ENCODE measurements around the gene SAMD1. TPM values are rescaled to one million over a fixed set of nuclear protein-coding genes. Genes with fewer than 3 reads are reported as not detected.

SAMD1 gene
- 26.1 TPM for total RNA-seq

DNA sequence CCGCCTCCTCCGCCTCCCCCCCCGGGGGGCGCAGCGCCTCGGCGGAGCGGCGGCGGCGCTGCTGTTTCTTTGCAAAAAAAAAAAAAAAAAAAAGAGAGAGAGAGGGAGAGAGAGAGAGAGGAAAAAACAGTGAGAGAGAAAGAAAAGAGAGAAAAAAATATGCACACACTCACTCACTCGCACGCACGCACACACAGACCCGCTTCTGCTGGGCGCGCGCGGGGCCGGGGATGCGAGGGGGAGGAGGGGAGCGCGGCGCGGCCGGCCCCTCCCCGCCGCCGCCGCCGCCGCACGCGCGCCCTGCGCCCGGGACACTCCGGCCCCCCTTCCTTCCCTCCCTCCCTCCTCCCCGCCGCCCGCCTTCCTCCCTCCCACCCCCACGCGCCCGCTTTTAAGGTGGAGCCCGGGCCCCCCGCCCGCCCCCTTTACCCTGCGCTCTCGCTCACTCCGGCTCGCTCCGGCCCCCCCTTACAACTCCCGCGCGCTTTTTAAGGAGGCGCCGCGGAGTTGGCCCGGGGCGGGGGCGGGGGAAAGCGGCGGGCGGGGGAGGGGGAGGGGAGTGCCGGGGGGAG lies at the start of gene SAMD1:
Gene SAMD1 (minus strand): TSS at position 243 of the 572 bp plus-strand sequence.

DNA sequence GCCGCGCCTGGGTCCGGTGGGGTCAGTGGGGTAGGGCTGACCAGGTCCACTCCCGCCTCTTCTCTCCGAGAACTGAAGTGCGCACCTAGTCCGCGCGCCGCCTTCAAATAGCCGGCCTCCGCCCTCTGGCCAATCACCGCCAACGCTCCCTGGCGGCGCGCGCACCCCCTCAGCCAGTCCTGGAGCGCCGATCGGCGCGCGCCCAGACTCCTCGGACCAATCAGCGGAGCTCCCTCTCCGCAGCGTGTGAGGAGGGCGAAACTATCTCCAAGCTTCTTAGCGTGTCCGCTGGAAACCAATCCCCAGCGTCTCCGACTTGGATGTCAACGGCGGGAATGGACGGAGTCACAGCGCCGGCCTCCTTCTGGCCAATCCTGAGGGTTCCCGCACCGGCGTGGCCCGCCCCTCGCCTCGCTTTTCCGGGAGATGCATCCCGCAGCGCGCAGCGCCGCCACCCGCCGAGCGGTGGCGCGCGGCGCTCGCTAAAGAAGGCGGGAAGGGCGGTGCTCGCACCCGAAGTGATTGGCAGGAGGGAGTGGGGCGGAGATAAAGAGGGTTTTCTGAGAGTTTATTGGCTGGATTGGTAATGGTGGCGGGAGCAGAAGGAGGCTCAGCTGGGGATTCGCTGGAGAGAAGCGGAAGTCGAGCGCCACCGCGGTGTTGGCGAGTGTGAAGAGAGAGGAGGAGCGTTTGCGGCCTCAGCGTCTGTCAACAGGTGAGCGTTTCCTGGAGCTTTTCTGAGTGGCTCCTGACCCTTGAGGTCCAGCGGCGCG lies 46.1 kb upstream of the SAMD1 start, which contains the start of gene ASF1B:
Gene ASF1B (minus strand): TSS at position 81 of the 773 bp plus-strand sequence. CDS start 133 bp downstream, outside the sequence.

DNA sequence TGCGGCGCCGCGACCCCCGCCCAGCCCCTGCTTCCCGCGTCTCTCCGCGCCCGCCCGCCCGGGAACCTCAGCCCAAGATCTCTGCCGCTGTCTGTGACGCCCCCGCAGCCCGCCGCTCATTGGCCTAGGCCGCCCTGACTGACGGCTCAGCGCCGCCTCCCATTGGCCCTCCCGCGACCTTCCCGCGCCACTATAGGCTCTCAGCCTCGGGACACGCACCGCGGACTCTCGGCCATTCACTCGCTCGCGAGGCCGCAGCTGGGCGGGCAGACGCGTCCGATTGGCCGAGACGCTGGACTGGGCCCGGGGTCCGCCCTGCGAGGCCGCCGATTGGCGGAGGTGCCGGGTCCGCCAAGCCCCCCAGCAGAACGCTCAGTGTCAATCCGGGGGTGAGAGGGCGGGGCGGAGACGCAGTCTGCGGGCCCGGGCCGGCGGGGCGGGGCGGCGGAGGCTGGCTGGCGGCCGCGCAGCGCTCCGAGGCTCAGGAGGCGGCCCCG lies 27.2 kb upstream of the SAMD1 start, which contains the start of gene PRKACA:
Gene PRKACA (minus strand): TSS at position 95 of the 497 bp plus-strand sequence. CDS start 215 bp downstream, outside the sequence.

DNA sequence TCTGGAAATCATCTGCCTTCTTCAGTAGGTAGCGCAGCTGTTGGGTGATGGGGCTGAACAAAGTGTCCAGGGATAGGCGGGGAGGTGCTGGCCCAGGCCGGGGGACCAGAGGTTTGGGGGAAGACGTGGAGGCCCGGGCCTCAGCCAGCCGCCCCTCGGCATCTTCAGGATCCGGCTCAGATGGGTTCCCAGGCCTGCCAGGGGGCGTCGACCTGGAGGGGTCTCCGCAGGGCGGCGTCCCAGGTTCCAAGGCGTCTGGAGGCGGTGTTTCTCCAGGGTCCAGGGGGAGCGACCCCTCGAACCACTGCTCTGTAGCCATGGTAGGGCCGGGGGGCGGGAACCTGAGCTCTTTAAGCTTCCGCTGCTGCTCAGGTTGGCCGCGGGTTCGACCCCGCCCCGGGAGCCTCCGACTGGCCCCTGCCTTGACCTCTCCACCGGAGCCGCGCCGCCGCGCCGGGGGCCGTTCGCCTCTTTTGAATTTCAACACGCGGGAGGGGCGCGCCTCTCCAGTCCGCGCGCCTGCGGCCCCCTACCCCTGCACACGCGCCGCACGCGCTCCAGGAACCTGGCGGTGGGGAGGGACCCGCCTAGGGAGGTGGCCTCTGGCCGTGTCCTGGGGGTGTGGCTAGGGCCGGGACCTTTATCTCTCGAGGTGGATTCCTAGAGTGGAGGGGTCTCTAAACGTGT lies 5.1 kb downstream of the SAMD1 start, which contains the start of gene C19orf67:
Gene C19orf67 (minus strand): TSS at position 475 of the 687 bp plus-strand sequence. CDS start 156 bp downstream, at position 319.

DNA sequence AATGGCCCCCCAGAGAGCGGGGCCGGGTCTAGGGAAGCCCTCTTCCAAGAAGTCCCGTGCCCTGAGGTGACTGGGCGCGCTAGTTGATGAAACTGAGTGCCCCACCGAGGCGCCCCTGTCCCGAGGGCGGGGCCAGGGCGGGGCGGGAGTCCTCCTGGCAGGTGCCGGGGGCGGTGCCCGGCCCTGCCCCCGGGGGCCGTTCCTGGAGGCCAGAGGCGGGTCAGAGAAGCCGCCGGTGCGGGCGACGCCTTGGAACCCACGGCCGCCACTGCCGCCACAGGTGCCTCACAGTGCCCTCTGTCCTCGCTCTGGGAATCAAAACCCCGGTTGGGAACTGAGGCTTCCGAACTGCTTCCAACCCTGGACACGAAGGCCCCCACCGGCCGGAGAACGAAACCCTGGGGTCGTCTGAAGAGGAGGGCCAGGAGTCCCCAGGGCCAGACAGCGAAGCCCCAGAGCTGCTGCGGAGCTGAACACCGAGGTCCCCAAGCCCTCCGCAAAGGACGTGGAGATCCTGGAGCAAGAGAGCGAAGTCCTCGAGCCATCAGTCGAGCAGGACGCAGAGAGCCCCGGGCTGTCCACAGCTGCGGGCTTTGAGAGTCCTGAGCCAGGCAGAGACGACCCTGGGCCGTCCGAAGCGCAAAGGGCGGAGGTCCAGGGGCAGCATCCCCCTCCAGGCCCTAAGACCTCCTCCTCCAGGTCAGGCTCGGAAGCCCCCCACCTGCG lies 17.9 kb downstream of the SAMD1 start, which contains the start of gene MISP3:
Gene MISP3 (plus strand): TSS at position 252 of the 726 bp plus-strand sequence. CDS start 524 bp downstream, outside the sequence.

DNA sequence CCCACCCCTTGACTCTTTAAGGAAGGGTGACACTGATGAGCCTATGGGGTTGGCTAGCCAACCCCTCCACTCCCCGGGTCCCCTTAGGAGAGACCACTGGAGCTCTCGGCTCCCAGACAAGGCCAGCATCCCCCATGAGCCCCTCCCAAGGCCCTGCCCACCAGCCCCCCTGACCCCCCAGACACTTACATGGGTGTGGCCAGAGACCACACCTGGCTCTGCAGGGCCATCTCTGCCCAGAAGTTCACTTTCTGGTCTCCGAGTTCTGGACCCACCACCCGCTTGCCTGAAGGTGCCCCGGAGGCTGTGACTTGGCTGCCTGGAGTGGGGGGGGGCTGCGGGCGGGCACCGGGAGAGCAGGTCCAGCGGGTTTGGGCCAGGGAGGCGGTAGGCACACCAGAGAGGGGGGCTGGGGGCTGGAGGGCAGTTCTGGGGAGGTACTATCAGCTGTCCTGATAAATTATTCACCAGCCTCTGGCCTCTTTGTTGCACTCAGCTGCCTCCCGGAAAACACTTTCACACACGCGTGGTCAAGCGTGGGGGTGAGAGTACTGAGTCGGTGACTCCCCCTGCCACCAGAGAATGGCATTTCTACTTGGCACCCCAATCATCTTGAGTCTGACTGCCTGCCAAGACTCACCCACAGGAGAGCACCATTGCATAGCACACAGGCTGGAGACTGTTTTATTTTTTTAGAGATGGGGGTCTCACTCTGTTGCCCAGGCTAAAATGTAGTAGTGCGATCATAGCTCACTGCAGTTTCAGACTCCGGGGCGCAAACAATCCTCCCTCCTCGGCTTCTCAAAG lies 28.6 kb downstream of the SAMD1 start, which contains the start of gene PALM3:
Gene PALM3 (minus strand): TSS at position 326 of the 807 bp plus-strand sequence. CDS start 96 bp downstream, at position 230.

Other genes starting within 250 kb of the SAMD1 start
- gene NANOS3, start 213.6 kb downstream of the SAMD1 start, total RNA-seq = 1.2 TPM
- gene BRME1, start 184.6 kb downstream of the SAMD1 start, total RNA-seq = 11.1 TPM
- gene CC2D1A, start 184.6 kb downstream of the SAMD1 start, total RNA-seq = 16.8 TPM
- 1.6 TPM for gene PODNL1, start 152.3 kb downstream of the SAMD1 start, total RNA-seq
- 10.6 TPM for gene DCAF15, start 138.2 kb downstream of the SAMD1 start, total RNA-seq
- 4.2 TPM for gene RFX1, start 84.4 kb downstream of the SAMD1 start, total RNA-seq
- not detected for gene RLN3, start 62.6 kb downstream of the SAMD1 start, total RNA-seq
- 3.9 TPM for gene IL27RA, start 59.0 kb downstream of the SAMD1 start, total RNA-seq
- gene PALM3, start 28.7 kb downstream of the SAMD1 start, total RNA-seq = 6.0 TPM
- gene MISP3, start 18.0 kb downstream of the SAMD1 start, total RNA-seq = 1.8 TPM
- not detected for gene C19orf67, start 5.0 kb downstream of the SAMD1 start, total RNA-seq
- gene PRKACA, start 27.0 kb upstream of the SAMD1 start, total RNA-seq = 60.7 TPM
- 1.6 TPM for gene ASF1B, start 45.8 kb upstream of the SAMD1 start, total RNA-seq
- 95.7 TPM for gene ADGRL1, start 115.4 kb upstream of the SAMD1 start, total RNA-seq

All from diencephalon (tissue), 1 donor.